Coronary artery (tissue), 2 donors: ENCODE results near the gene EPHB2.

ENCODE experiments used
- DNase-seq: peaks from one replicate; pipeline ENCODE4 v3.0.0-alpha.2; 2017; ENCODE audit warnings: low spot score
- H3K27ac ChIP-seq, 2 donors: fragments of 200-600 bp; sonication (generic); one replicate each; pipeline ENCODE4 v1.5.1; 2016 to 2019
- H3K4me3 ChIP-seq: fragments of 200-600 bp; sonication (generic); 2 replicates; pipeline ENCODE4 v1.5.1; 2016; ENCODE audit warnings: mild to moderate bottlenecking, moderate library complexity
- CTCF ChIP-seq: fragments of 200-600 bp; sonication (generic); IDR thresholded peaks from one replicate; pipeline ENCODE4 v1.5.1; 2019; ENCODE audit warnings: antibody characterized with exemption

Gene EPHB2

GRCh38 chr1:22925111-22925510, 214.5 kb downstream of the EPHB2 start:
- no peak overlapping the region for H3K27ac ChIP-seq
- DNase-seq = no peak
- TF ChIP-seq CTCF = no peak
- no peak overlapping the region for H3K4me3 ChIP-seq

GRCh38 chr1:22930240-22930912, 219.7 kb downstream of the EPHB2 start:
- no peak overlapping the region for H3K27ac ChIP-seq
- no peak overlapping the region for H3K4me3 ChIP-seq
- no peak for TF ChIP-seq CTCF
- DNase-seq = no peak

GRCh38 chr1:22932803-22933470, 222.3 kb downstream of the EPHB2 start:
- Histone ChIP-seq H3K4me3 (no peak overlapping the region), H3K27ac (no peak overlapping the region)
- no peak for DNase-seq
- no peak for TF ChIP-seq CTCF

- no peak for TF ChIP-seq CTCF
Observed at GRCh38 chr1:22935433-22935832, 224.8 kb downstream of the EPHB2 start.

GRCh38 chr1:22936681-22937080, 226.0 kb downstream of the EPHB2 start:
- H3K27ac ChIP-seq = no peak overlapping the region
- H3K4me3 ChIP-seq = no peak overlapping the region
- DNase-seq = no peak
- no peak for TF ChIP-seq CTCF

More at GRCh38 chr1:22935433-22935832, 224.8 kb downstream of the EPHB2 start:
- no peak for DNase-seq
- Histone ChIP-seq H3K27ac (no peak overlapping the region), H3K4me3 (no peak overlapping the region)

- Histone ChIP-seq H3K27ac (no peak overlapping the region), H3K4me3 (no peak overlapping the region)
- DNase-seq = no peak
- TF ChIP-seq CTCF = no peak
Observed at GRCh38 chr1:22941257-22941656, 230.6 kb downstream of the EPHB2 start.
